ENCODE measurements around the gene OAF. TPM values are rescaled to one million over a fixed set of nuclear protein-coding genes. Genes with fewer than 3 reads are reported as not detected.
"Not testable (repeated sequence)": the region's sequence is repeated elsewhere in the genome, so short reads cannot be mapped to it uniquely, and the experiment has no call there.

The OAF gene
- total RNA-seq, 1 donor from 2014 or later = 21.7 TPM

GRCh38 chr11:120270386-120270785 is 59.6 kb downstream of the OAF start:
- DNase-seq (ENCODE audit: low read depth in 2 of 2) = no peak

- no peak for DNase-seq (ENCODE audit: low read depth in 2 of 2)
Measured at GRCh38 chr11:120271672-120272071, 60.8 kb downstream of the OAF start.

GRCh38 chr11:120272303-120272702 is 61.5 kb downstream of the OAF start:
- peak in 1 of 2 donors; percentile 7 for DNase-seq (ENCODE audit: low read depth in 2 of 2)

GRCh38 chr11:120273432-120273831 is 62.6 kb downstream of the OAF start:
- DNase-seq (ENCODE audit: low read depth in 2 of 2) = no peak

- DNase-seq (ENCODE audit: low read depth in 2 of 2) = not testable (repeated sequence)
Measured at GRCh38 chr11:120273956-120274355, 63.1 kb downstream of the OAF start.

GRCh38 chr11:120279502-120279901 is 68.7 kb downstream of the OAF start:
- DNase-seq (ENCODE audit: low read depth in 2 of 2) = no peak

Other genes with a start within 250 kb of the OAF start
- not detected in 2 replicates for gene TRIM29, start 72.9 kb upstream of the OAF start, total RNA-seq
- under 0.01 and 0.13 TPM in 2 replicates for gene POU2F3, start 29.1 kb downstream of the OAF start, total RNA-seq
- 4.1 and 7.2 TPM in 2 replicates for gene TLCD5, start 114.3 kb downstream of the OAF start, total RNA-seq
- 99.7 and 128 TPM in 2 replicates for gene ARHGEF12, start 125.4 kb downstream of the OAF start, total RNA-seq

All from dermis microvascular lymphatic vessel endothelial cell (primary cell).